Measurements from ENCODE around the gene KCNQ1OT1.

DNA sequence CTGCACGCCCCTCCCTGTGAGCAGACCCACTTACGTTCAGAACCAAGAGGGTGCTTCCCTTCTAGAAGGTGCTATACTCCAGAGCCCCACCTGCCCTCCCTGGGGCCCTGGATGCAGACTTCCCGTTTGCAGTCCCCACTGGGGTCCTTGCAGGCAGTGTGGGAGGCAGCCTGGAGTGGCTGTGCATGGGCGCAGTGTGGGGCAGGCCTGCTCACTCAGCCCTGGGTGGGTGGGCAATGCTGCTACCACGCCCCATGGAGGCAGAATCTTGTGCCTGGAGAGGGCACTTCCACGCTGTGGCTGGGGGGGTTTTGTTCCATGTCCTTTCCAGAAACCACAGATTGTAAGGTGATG, 116.2 kb downstream of the KCNQ1OT1 start:
- TF ChIP-seq CTCF (IDR thresholded peaks at IDR 0.05) (no peak), ZNF138 (CRISPR knock-in tag; conservative IDR thresholded peaks at IDR 0.05) (no peak), ZNF317 (CRISPR knock-in tag; IDR thresholded peaks at IDR 0.05; ENCODE audit: borderline replicate concordance, low read depth) (no peak), NFE2L1 (CRISPR knock-in tag; IDR thresholded peaks at IDR 0.05) (no peak), CREM (CRISPR knock-in tag; IDR thresholded peaks at IDR 0.05) (no peak), E2F5 (CRISPR knock-in tag; IDR thresholded peaks at IDR 0.05) (no peak)
- TF ChIP-seq, protein P1, sequence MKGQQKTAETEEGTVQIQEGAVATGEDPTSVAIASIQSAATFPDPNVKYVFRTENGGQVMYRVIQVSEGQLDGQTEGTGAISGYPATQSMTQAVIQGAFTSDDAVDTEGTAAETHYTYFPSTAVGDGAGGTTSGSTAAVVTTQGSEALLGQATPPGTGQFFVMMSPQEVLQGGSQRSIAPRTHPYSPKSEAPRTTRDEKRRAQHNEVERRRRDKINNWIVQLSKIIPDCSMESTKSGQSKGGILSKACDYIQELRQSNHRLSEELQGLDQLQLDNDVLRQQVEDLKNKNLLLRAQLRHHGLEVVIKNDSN (CRISPR knock-in tag; IDR thresholded peaks at IDR 0.05) = no peak
- TF ChIP-seq, protein P2, sequence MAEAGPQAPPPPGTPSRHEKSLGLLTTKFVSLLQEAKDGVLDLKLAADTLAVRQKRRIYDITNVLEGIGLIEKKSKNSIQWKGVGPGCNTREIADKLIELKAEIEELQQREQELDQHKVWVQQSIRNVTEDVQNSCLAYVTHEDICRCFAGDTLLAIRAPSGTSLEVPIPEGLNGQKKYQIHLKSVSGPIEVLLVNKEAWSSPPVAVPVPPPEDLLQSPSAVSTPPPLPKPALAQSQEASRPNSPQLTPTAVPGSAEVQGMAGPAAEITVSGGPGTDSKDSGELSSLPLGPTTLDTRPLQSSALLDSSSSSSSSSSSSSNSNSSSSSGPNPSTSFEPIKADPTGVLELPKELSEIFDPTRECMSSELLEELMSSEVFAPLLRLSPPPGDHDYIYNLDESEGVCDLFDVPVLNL (CRISPR knock-in tag; IDR thresholded peaks at IDR 0.05; ENCODE audit: borderline replicate concordance, low read depth) = no peak
- TF ChIP-seq, protein P3, sequence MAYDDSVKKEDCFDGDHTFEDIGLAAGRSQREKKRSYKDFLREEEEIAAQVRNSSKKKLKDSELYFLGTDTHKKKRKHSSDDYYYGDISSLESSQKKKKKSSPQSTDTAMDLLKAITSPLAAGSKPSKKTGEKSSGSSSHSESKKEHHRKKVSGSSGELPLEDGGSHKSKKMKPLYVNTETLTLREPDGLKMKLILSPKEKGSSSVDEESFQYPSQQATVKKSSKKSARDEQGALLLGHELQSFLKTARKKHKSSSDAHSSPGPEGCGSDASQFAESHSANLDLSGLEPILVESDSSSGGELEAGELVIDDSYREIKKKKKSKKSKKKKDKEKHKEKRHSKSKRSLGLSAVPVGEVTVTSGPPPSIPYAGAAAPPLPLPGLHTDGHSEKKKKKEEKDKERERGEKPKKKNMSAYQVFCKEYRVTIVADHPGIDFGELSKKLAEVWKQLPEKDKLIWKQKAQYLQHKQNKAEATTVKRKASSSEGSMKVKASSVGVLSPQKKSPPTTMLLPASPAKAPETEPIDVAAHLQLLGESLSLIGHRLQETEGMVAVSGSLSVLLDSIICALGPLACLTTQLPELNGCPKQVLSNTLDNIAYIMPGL (CRISPR knock-in tag; IDR thresholded peaks at IDR 0.05) = no peak
- TF ChIP-seq, protein P4, sequence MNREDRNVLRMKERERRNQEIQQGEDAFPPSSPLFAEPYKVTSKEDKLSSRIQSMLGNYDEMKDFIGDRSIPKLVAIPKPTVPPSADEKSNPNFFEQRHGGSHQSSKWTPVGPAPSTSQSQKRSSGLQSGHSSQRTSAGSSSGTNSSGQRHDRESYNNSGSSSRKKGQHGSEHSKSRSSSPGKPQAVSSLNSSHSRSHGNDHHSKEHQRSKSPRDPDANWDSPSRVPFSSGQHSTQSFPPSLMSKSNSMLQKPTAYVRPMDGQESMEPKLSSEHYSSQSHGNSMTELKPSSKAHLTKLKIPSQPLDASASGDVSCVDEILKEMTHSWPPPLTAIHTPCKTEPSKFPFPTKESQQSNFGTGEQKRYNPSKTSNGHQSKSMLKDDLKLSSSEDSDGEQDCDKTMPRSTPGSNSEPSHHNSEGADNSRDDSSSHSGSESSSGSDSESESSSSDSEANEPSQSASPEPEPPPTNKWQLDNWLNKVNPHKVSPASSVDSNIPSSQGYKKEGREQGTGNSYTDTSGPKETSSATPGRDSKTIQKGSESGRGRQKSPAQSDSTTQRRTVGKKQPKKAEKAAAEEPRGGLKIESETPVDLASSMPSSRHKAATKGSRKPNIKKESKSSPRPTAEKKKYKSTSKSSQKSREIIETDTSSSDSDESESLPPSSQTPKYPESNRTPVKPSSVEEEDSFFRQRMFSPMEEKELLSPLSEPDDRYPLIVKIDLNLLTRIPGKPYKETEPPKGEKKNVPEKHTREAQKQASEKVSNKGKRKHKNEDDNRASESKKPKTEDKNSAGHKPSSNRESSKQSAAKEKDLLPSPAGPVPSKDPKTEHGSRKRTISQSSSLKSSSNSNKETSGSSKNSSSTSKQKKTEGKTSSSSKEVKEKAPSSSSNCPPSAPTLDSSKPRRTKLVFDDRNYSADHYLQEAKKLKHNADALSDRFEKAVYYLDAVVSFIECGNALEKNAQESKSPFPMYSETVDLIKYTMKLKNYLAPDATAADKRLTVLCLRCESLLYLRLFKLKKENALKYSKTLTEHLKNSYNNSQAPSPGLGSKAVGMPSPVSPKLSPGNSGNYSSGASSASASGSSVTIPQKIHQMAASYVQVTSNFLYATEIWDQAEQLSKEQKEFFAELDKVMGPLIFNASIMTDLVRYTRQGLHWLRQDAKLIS (CRISPR knock-in tag; IDR thresholded peaks at IDR 0.05; ENCODE audit: borderline replicate concordance) = no peak
